GM23338 (cell line): Measurements from ENCODE around the gene TOM1. TPM values are rescaled to one million over a fixed set of nuclear protein-coding genes. Genes with fewer than 3 reads are reported as not detected.

Experiments
- ATAC-seq: fragments of 200-7000 bp; cut with Tn5 transposase; 3 replicates; pipeline ENCODE4 v1.9.1; 2020
- DNase-seq: peaks from one replicate; pipeline ENCODE4 v3.0.0-alpha.2; 2015; ENCODE audit warnings: low spot score
- H2AFZ ChIP-seq: fragments of 200-600 bp; sonication (generic); 2 replicates; pipeline ENCODE4 v1.8.0; 2016; ENCODE audit warnings: antibody characterized with exemption, mild to moderate bottlenecking, moderate library complexity
- H3F3A ChIP-seq: fragments of 200-600 bp; sonication (generic); replicated peaks from 2 replicates; pipeline ENCODE4 v1.8.0; 2017; ENCODE audit warnings: antibody characterized with exemption, mixed run types, low read depth
- H3K27ac ChIP-seq: fragments of 200-600 bp; sonication (generic); 2 replicates; pipeline ENCODE4 v1.6.1; 2016; ENCODE audit warnings: low read depth
- H3K27me3 ChIP-seq: fragments of 200-600 bp; sonication (generic); 2 replicates; pipeline ENCODE4 v1.8.0; 2016; ENCODE audit warnings: mild to moderate bottlenecking, mixed run types, moderate library complexity; ENCODE audit not compliant: insufficient read depth
- H3K36me3 ChIP-seq: fragments of 200-600 bp; sonication (generic); 2 replicates; pipeline ENCODE4 v1.8.0; 2016; ENCODE audit warnings: mild to moderate bottlenecking; ENCODE audit not compliant: insufficient read depth
- H3K4me1 ChIP-seq: fragments of 200-600 bp; sonication (generic); 2 replicates; pipeline ENCODE4 v1.8.0; 2016; ENCODE audit warnings: mild to moderate bottlenecking, moderate library complexity; ENCODE audit not compliant: insufficient read depth
- H3K4me2 ChIP-seq: fragments of 200-600 bp; sonication (generic); 2 replicates; pipeline ENCODE4 v1.7.1; 2017; ENCODE audit warnings: mixed run types
- H3K4me3 ChIP-seq: fragments of 200-600 bp; sonication (generic); 2 replicates; pipeline ENCODE4 v1.6.1; 2016; ENCODE audit warnings: mixed run types
- H3K79me2 ChIP-seq: fragments of 200-600 bp; sonication (generic); replicated peaks from 2 replicates; pipeline ENCODE4 v1.8.0; 2017; ENCODE audit warnings: mild to moderate bottlenecking; ENCODE audit not compliant: insufficient read depth
- H3K9me2 ChIP-seq: fragments of 200-600 bp; sonication (generic); 2 replicates; pipeline ENCODE4 v1.8.0; 2017; ENCODE audit not compliant: insufficient read depth
- H4K20me1 ChIP-seq: fragments of 200-600 bp; sonication (generic); replicated peaks from 2 replicates; pipeline ENCODE4 v1.8.0; 2017; ENCODE audit warnings: mild to moderate bottlenecking; ENCODE audit not compliant: insufficient read depth
- H3K27ac Mint-ChIP-seq: 2 replicates; pipeline ENCODE4 v1.8.0; 2020; ENCODE audit warnings: inconsistent platforms, mild to moderate bottlenecking, moderate library complexity, mixed read lengths
- H3K27me3 Mint-ChIP-seq: 3 replicates; pipeline ENCODE4 v1.8.0; 2022; ENCODE audit warnings: low read depth, mild to moderate bottlenecking, moderate library complexity, mixed read lengths, inconsistent platforms; ENCODE audit not compliant: insufficient read depth, poor library complexity
- H3K36me3 Mint-ChIP-seq: 3 replicates; pipeline ENCODE4 v1.8.0; 2021; ENCODE audit warnings: low read depth, mild to moderate bottlenecking, inconsistent platforms, moderate library complexity, mixed read lengths
- H3K4me1 Mint-ChIP-seq: 3 replicates; pipeline ENCODE4 v1.8.0; 2020; ENCODE audit warnings: mild to moderate bottlenecking, inconsistent platforms, mixed read lengths
- H3K4me3 Mint-ChIP-seq: 3 replicates; pipeline ENCODE4 v1.8.0; 2021; ENCODE audit warnings: moderate library complexity, mild to moderate bottlenecking, inconsistent platforms, mixed read lengths
- H3K9me3 Mint-ChIP-seq: 3 replicates; pipeline ENCODE4 v1.8.0; 2020; ENCODE audit warnings: moderate library complexity, mild to moderate bottlenecking, inconsistent platforms, mixed read lengths
- CREB1 ChIP-seq: fragments of 250-450 bp; sonication (Bioruptor Pico); IDR thresholded peaks from 2 replicates; pipeline ENCODE4 v1.5.0; 2020; ENCODE audit warnings: low read depth, mild to moderate bottlenecking, moderate library complexity
- EZH2 ChIP-seq: fragments of 200-600 bp; sonication (generic); IDR thresholded peaks from one replicate; pipeline ENCODE4 v1.8.0; 2017; ENCODE audit warnings: antibody characterized with exemption, mild to moderate bottlenecking, low read depth; ENCODE audit not compliant: unreplicated experiment
- EZH2phosphoT487 ChIP-seq: fragments of 200-600 bp; sonication (generic); IDR thresholded peaks from one replicate; pipeline ENCODE4 v1.8.1; 2018; ENCODE audit warnings: antibody characterized with exemption; ENCODE audit not compliant: unreplicated experiment
- JUNB ChIP-seq: IDR thresholded peaks from one replicate; pipeline ENCODE4 v1.6.1; 2016; ENCODE audit warnings: antibody characterized with exemption; ENCODE audit not compliant: unreplicated experiment
- NANOG ChIP-seq: IDR thresholded peaks from 2 replicates; pipeline ENCODE4 v1.6.1; 2016; ENCODE audit warnings: antibody characterized with exemption, borderline replicate concordance
- POLR2AphosphoS5 ChIP-seq: IDR thresholded peaks from 2 replicates; pipeline ENCODE4 v1.6.1; 2016; ENCODE audit warnings: antibody characterized with exemption, low read depth
- STAT1 ChIP-seq: IDR thresholded peaks from one replicate; pipeline ENCODE4 v1.6.1; 2016; ENCODE audit warnings: antibody characterized with exemption; ENCODE audit not compliant: unreplicated experiment
- ZNF114 ChIP-seq: fragments of 250-450 bp; sonication (Bioruptor Pico); IDR thresholded peaks from 2 replicates; pipeline ENCODE4 v1.5.0; 2020; ENCODE audit warnings: mild to moderate bottlenecking, moderate library complexity
- ZNF331 ChIP-seq: fragments of 250-450 bp; sonication (Bioruptor Pico); IDR thresholded peaks from 2 replicates; pipeline ENCODE4 v1.5.0; 2020; ENCODE audit warnings: low read depth, mild to moderate bottlenecking, moderate library complexity
- polyA plus RNA-seq: library from polyadenylated mRNA; unstranded; fragments of >200 nt; fragmentation: Nextera tagmentation; extraction: Ambion mirVana; gene quantifications from 2 replicates; pipeline ENCODE4 v1.2.1, GENCODE V29; 2016
- total RNA-seq: library from RNA; depleted of rRNA; stranded (reverse); fragments of >200 nt; shearing (Covaris generic); gene quantifications from 2 replicates; pipeline ENCODE4 v1.2.3, GENCODE V29; 2014
- TF ChIP-seq, protein P1 (sequence below), 2 experiments: fragments of 200-600 bp in 1 of 2; sonication (generic) in 1 of 2; conservative IDR thresholded peaks; 2 replicates each; pipeline versions ENCODE4 v1.5.1 to v1.6.1; 2016 to 2017; ENCODE audit warnings: antibody characterized with exemption in 2 of 2, low read depth in 2 of 2, mild to moderate bottlenecking in 2 of 2, moderate library complexity in 1 of 2
- TF ChIP-seq, protein P2 (sequence below): IDR thresholded peaks from one replicate; pipeline ENCODE4 v1.6.1; 2018; ENCODE audit warnings: antibody characterized with exemption; ENCODE audit not compliant: unreplicated experiment
- TF ChIP-seq, protein P3 (sequence below): IDR thresholded peaks from 2 replicates; pipeline ENCODE4 v1.6.1; 2016; ENCODE audit warnings: antibody characterized with exemption
- TF ChIP-seq, protein P4 (sequence below): fragments of 250-450 bp; sonication (Bioruptor Pico); IDR thresholded peaks from 2 replicates; pipeline ENCODE4 v1.5.0; 2020; ENCODE audit warnings: mild to moderate bottlenecking, moderate library complexity

TOM1 gene
- total and polyA plus RNA-seq, 2 experiments from 2014 or later = 10.9 to 17.8 TPM

DNA sequence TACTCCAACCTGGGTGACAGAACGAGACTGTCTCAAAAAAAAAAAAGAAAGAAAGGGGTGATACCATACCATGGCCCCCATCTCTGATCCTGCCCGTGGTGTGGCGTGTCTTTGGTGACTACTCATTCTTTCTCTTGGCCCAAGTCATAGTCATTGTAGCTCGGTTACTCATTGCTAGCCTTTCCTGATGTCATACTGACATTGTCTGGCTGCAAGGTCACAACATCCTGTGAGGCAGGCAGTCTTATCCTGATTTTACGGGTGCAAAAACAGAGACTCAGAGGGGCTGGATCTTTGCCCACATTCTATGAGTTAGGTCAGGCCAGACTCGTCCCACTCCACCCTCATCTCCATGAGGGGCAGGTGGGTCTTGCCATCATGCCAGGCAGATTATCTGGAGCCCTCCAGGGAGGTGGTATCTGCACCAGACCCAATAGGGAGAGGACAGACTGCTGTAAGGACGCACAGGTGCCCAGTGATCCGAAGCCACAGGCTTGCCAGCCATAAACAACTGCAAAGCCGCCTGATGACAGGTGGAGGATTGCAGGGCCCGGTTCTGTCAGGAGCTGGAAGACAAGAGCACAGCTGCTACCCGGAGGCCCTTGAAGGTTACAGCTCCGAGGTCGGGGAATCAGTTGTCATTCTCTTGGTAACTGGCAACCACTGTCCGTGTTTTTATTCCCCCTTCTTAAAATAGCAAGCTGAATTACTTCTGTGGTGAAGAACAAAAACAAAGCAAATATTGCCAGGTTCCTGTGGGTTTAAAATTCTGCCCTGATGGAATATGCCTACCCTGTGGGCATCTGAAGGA is 13.8 kb downstream of the TOM1 start:
- H3K9me3 Mint-ChIP-seq = no peaks in the 10 kb centered on the region
- peaks cover 4% of the 10 kb centered on the region; the same call in 1 of the 2 replicates for H3K4me1 ChIP-seq
- H3F3A ChIP-seq = no peaks in the 10 kb centered on the region
- peaks cover 9% of the 10 kb centered on the region for H3K27me3 Mint-ChIP-seq
- H3K4me2 ChIP-seq = no peak overlapping the region
- no peaks in the 10 kb centered on the region; the same call in none of the 2 replicates for H4K20me1 ChIP-seq
- DNase-seq = no peak
- H2AFZ ChIP-seq = no peak overlapping the region
- H3K36me3 ChIP-seq = no peaks in the 10 kb centered on the region
- no peak overlapping the region for H3K27ac ChIP-seq
- H3K9me2 ChIP-seq = no peaks in the 10 kb centered on the region
- no peak overlapping the region for H3K27ac Mint-ChIP-seq
- H3K27me3 ChIP-seq = no peaks in the 10 kb centered on the region
- no peak overlapping the region for H3K4me3 Mint-ChIP-seq
- no peak; the same call in 2 of the 3 replicates for ATAC-seq
- H3K79me2 ChIP-seq = no peaks in the 10 kb centered on the region
- H3K36me3 Mint-ChIP-seq = peaks cover 4% of the 10 kb centered on the region; the same call in 1 of the 3 replicates
- peaks cover 25% of the 10 kb centered on the region for H3K4me1 Mint-ChIP-seq
- H3K4me3 ChIP-seq = no peak overlapping the region
- TF ChIP-seq EZH2 (no peak), ZNF114 (no peak), POLR2AphosphoS5 (no peak), ZNF331 (CRISPR knock-in tag) (no peak), STAT1 (no peak), NANOG (no peak), CREB1 (no peak), JUNB (no peak), EZH2phosphoT487 (no peak)
- TF ChIP-seq, protein P1, sequence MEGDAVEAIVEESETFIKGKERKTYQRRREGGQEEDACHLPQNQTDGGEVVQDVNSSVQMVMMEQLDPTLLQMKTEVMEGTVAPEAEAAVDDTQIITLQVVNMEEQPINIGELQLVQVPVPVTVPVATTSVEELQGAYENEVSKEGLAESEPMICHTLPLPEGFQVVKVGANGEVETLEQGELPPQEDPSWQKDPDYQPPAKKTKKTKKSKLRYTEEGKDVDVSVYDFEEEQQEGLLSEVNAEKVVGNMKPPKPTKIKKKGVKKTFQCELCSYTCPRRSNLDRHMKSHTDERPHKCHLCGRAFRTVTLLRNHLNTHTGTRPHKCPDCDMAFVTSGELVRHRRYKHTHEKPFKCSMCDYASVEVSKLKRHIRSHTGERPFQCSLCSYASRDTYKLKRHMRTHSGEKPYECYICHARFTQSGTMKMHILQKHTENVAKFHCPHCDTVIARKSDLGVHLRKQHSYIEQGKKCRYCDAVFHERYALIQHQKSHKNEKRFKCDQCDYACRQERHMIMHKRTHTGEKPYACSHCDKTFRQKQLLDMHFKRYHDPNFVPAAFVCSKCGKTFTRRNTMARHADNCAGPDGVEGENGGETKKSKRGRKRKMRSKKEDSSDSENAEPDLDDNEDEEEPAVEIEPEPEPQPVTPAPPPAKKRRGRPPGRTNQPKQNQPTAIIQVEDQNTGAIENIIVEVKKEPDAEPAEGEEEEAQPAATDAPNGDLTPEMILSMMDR (conservative IDR thresholded peaks at IDR 0.05; ENCODE audit: low read depth in 2 of 2) = no peak
- TF ChIP-seq, protein P2, sequence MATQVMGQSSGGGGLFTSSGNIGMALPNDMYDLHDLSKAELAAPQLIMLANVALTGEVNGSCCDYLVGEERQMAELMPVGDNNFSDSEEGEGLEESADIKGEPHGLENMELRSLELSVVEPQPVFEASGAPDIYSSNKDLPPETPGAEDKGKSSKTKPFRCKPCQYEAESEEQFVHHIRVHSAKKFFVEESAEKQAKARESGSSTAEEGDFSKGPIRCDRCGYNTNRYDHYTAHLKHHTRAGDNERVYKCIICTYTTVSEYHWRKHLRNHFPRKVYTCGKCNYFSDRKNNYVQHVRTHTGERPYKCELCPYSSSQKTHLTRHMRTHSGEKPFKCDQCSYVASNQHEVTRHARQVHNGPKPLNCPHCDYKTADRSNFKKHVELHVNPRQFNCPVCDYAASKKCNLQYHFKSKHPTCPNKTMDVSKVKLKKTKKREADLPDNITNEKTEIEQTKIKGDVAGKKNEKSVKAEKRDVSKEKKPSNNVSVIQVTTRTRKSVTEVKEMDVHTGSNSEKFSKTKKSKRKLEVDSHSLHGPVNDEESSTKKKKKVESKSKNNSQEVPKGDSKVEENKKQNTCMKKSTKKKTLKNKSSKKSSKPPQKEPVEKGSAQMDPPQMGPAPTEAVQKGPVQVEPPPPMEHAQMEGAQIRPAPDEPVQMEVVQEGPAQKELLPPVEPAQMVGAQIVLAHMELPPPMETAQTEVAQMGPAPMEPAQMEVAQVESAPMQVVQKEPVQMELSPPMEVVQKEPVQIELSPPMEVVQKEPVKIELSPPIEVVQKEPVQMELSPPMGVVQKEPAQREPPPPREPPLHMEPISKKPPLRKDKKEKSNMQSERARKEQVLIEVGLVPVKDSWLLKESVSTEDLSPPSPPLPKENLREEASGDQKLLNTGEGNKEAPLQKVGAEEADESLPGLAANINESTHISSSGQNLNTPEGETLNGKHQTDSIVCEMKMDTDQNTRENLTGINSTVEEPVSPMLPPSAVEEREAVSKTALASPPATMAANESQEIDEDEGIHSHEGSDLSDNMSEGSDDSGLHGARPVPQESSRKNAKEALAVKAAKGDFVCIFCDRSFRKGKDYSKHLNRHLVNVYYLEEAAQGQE = no peak
- TF ChIP-seq, protein P3, sequence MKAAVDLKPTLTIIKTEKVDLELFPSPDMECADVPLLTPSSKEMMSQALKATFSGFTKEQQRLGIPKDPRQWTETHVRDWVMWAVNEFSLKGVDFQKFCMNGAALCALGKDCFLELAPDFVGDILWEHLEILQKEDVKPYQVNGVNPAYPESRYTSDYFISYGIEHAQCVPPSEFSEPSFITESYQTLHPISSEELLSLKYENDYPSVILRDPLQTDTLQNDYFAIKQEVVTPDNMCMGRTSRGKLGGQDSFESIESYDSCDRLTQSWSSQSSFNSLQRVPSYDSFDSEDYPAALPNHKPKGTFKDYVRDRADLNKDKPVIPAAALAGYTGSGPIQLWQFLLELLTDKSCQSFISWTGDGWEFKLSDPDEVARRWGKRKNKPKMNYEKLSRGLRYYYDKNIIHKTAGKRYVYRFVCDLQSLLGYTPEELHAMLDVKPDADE = no peak
- TF ChIP-seq, protein P4, sequence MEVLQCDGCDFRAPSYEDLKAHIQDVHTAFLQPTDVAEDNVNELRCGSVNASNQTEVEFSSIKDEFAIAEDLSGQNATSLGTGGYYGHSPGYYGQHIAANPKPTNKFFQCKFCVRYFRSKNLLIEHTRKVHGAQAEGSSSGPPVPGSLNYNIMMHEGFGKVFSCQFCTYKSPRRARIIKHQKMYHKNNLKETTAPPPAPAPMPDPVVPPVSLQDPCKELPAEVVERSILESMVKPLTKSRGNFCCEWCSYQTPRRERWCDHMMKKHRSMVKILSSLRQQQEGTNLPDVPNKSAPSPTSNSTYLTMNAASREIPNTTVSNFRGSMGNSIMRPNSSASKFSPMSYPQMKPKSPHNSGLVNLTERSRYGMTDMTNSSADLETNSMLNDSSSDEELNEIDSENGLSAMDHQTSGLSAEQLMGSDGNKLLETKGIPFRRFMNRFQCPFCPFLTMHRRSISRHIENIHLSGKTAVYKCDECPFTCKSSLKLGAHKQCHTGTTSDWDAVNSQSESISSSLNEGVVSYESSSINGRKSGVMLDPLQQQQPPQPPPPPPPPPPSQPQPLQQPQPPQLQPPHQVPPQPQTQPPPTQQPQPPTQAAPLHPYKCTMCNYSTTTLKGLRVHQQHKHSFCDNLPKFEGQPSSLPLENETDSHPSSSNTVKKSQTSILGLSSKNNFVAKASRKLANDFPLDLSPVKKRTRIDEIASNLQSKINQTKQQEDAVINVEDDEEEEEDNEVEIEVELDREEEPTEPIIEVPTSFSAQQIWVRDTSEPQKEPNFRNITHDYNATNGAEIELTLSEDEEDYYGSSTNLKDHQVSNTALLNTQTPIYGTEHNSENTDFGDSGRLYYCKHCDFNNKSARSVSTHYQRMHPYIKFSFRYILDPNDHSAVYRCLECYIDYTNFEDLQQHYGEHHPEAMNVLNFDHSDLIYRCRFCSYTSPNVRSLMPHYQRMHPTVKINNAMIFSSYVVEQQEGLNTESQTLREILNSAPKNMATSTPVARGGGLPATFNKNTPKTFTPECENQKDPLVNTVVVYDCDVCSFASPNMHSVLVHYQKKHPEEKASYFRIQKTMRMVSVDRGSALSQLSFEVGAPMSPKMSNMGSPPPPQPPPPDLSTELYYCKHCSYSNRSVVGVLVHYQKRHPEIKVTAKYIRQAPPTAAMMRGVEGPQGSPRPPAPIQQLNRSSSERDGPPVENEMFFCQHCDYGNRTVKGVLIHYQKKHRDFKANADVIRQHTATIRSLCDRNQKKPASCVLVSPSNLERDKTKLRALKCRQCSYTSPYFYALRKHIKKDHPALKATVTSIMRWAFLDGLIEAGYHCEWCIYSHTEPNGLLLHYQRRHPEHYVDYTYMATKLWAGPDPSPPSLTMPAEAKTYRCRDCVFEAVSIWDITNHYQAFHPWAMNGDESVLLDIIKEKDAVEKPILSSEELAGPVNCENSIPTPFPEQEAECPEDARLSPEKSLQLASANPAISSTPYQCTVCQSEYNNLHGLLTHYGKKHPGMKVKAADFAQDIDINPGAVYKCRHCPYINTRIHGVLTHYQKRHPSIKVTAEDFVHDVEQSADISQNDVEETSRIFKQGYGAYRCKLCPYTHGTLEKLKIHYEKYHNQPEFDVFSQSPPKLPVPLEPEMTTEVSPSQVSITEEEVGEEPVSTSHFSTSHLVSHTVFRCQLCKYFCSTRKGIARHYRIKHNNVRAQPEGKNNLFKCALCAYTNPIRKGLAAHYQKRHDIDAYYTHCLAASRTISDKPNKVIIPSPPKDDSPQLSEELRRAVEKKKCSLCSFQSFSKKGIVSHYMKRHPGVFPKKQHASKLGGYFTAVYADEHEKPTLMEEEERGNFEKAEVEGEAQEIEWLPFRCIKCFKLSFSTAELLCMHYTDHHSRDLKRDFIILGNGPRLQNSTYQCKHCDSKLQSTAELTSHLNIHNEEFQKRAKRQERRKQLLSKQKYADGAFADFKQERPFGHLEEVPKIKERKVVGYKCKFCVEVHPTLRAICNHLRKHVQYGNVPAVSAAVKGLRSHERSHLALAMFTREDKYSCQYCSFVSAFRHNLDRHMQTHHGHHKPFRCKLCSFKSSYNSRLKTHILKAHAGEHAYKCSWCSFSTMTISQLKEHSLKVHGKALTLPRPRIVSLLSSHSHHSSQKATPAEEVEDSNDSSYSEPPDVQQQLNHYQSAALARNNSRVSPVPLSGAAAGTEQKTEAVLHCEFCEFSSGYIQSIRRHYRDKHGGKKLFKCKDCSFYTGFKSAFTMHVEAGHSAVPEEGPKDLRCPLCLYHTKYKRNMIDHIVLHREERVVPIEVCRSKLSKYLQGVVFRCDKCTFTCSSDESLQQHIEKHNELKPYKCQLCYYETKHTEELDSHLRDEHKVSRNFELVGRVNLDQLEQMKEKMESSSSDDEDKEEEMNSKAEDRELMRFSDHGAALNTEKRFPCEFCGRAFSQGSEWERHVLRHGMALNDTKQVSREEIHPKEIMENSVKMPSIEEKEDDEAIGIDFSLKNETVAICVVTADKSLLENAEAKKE (CRISPR knock-in tag) = no peak
